Activated CD8-positive, alpha-beta memory T cell treated with anti-CD3 and anti-CD28 coated beads, Interleukin-2, amount 10 ng/mL, durations not matched to agents 7 days and 5 days (primary cell): ENCODE measurements around the gene TNIP3. TPM values are rescaled to one million over a fixed set of nuclear protein-coding genes. Genes with fewer than 3 reads are reported as not detected.
"Not testable (repeated sequence)": the region's sequence is repeated elsewhere in the genome, so short reads cannot be mapped to it uniquely, and the experiment has no call there.

Source experiments
- ATAC-seq: fragments of 150-1000 bp; cut with Tn5 transposase; one replicate; pipeline ENCODE4 v1.10.0; 2021; ENCODE audit warnings: moderate library complexity
- CTCF ChIA-PET: fragments of 350-600 bp; sonication (Branson Sonifier 250); formaldehyde crosslinking; loops from one replicate; lab custom pipeline; 2021; ENCODE audit warnings: antibody characterized with exemption; lab: Charles Lee
- DNase-seq: peaks from one replicate; pipeline ENCODE4 v3.0.0-alpha.2; 2020
- H3K27ac Mint-ChIP-seq: one replicate; pipeline ENCODE4 v1.8.0; 2021; ENCODE audit warnings: mild to moderate bottlenecking, mixed read lengths
- H3K27me3 Mint-ChIP-seq: one replicate; pipeline ENCODE4 v1.8.0; 2021; ENCODE audit warnings: mixed read lengths
- H3K36me3 Mint-ChIP-seq: one replicate; pipeline ENCODE4 v1.8.0; 2021; ENCODE audit warnings: mild to moderate bottlenecking, mixed read lengths
- H3K4me1 Mint-ChIP-seq: one replicate; pipeline ENCODE4 v1.8.0; 2021; ENCODE audit warnings: mixed read lengths
- H3K4me3 Mint-ChIP-seq: one replicate; pipeline ENCODE4 v1.8.0; 2021; ENCODE audit warnings: mild to moderate bottlenecking, moderate library complexity, mixed read lengths
- H3K9me3 Mint-ChIP-seq: one replicate; pipeline ENCODE4 v1.8.0; 2022; ENCODE audit warnings: low read depth, mixed read lengths
- total RNA-seq, 2 experiments: library from RNA; stranded (reverse); gene quantifications; one replicate each; pipeline ENCODE4 v1.2.3, GENCODE V29; 2021

Gene TNIP3
- 1 to 10 TPM; 9.1 to 9.3 TPM for total RNA-seq

- Mint-ChIP-seq H3K4me3 (no peak within 1 kb of the TSS), H3K9me3 (no peaks in the 10 kb centered on the region), H3K36me3 (peaks cover 16% of the 10 kb centered on the region), H3K27me3 (no peaks in the 10 kb centered on the region), H3K27ac (no peak within 1 kb of the TSS), H3K4me1 (peaks cover 28% of the 10 kb centered on the region)
- no peak for ATAC-seq
- no peak for DNase-seq
- CTCF ChIA-PET: interaction anchor here (1.4 to 1.5 kb wide), 2 partner anchors 12 to 28 kb away, joined by 3 to 5 read pairs; no protein-coding TSS in a partner anchor
These were observed at the start of gene TNIP3 for GRCh38 chr4:121164291-121164690. Gene TNIP3 (minus strand): TSS chr4:121164321. CDS start chr4:121164125, 196 bp downstream.

GRCh38 chr4:121212806-121213205 is 48.7 kb upstream of the TNIP3 start:
- no peak for ATAC-seq
- CTCF ChIA-PET: interaction anchor here (2.1 to 2.5 kb wide), 3 partner anchors 9 to 20 kb away, joined by 8 to 24 read pairs (median 8); no protein-coding TSS in a partner anchor
- Mint-ChIP-seq H3K27me3 (no peaks in the 10 kb centered on the region), H3K4me1 (peaks cover 72% of the 10 kb centered on the region), H3K4me3 (peak overlapping the region; percentile 28), H3K27ac (peak overlapping the region; percentile 67), H3K36me3 (peaks cover 31% of the 10 kb centered on the region), H3K9me3 (no peaks in the 10 kb centered on the region)
- no peak for DNase-seq

- no peaks in the 10 kb centered on the region for H3K27me3 Mint-ChIP-seq
- no peak overlapping the region for H3K4me3 Mint-ChIP-seq
- no peak overlapping the region for H3K27ac Mint-ChIP-seq
- H3K36me3 Mint-ChIP-seq: peaks cover 45% of the 10 kb centered on the region
- H3K4me1 Mint-ChIP-seq: peaks cover 57% of the 10 kb centered on the region
- CTCF ChIA-PET: interaction anchor here (0.9 to 2.9 kb wide), 3 partner anchors 10 to 35 kb away, joined by 3 to 17 read pairs (median 5); no protein-coding TSS in a partner anchor
- DNase-seq (no peak), ATAC-seq (no peak)
- no peaks in the 10 kb centered on the region for H3K9me3 Mint-ChIP-seq
These were observed 45.0 kb upstream of the TNIP3 start for GRCh38 chr4:121209171-121209570.

- CTCF ChIA-PET: interaction anchor here (0.9 to 2.9 kb wide), 3 partner anchors 9 to 35 kb away, joined by 3 to 17 read pairs (median 5); no protein-coding TSS in a partner anchor
- Mint-ChIP-seq H3K4me1 (peaks cover 51% of the 10 kb centered on the region), H3K27ac (no peak overlapping the region), H3K27me3 (no peaks in the 10 kb centered on the region), H3K9me3 (no peaks in the 10 kb centered on the region), H3K4me3 (no peak overlapping the region), H3K36me3 (peaks cover 44% of the 10 kb centered on the region)
- DNase-seq: no peak
- ATAC-seq: no peak
These were observed 44.3 kb upstream of the TNIP3 start for GRCh38 chr4:121208244-121209007.

- not testable (repeated sequence) for H3K4me3 Mint-ChIP-seq, DNase-seq, H3K27ac Mint-ChIP-seq, H3K27me3 Mint-ChIP-seq, ATAC-seq, H3K9me3 Mint-ChIP-seq
- CTCF ChIA-PET: interaction anchor here (1.3 to 1.7 kb wide), 3 partner anchors 10 to 46 kb away, joined by 3 to 7 read pairs (median 4); no protein-coding TSS in a partner anchor
- Mint-ChIP-seq H3K4me1 (peaks cover 44% of the 10 kb centered on the region), H3K36me3 (peaks cover 38% of the 10 kb centered on the region)
These were observed 41.7 kb upstream of the TNIP3 start for GRCh38 chr4:121205777-121206176.

GRCh38 chr4:121200795-121201472 is 36.8 kb upstream of the TNIP3 start:
- DNase-seq (no peak), ATAC-seq (peak; percentile 8)
- Mint-ChIP-seq H3K27me3 (no peaks in the 10 kb centered on the region), H3K27ac (peak overlapping the region; percentile 88), H3K4me1 (peaks cover 58% of the 10 kb centered on the region), H3K36me3 (peaks cover 14% of the 10 kb centered on the region), H3K4me3 (peak overlapping the region; percentile 60), H3K9me3 (no peaks in the 10 kb centered on the region)
- CTCF ChIA-PET: interaction anchor here (1.0 to 6.6 kb wide), 13 partner anchors 9 to 107 kb away, joined by 3 to 57 read pairs (median 11); no protein-coding TSS in a partner anchor

GRCh38 chr4:121199742-121200561 is 35.8 kb upstream of the TNIP3 start:
- peak overlapping the region; percentile 60 for H3K4me3 Mint-ChIP-seq
- no peaks in the 10 kb centered on the region for H3K9me3 Mint-ChIP-seq
- ATAC-seq (peak; percentile 92), DNase-seq (peak; percentile 82)
- CTCF ChIA-PET: interaction anchor here (1.1 to 6.6 kb wide), 15 partner anchors 10 to 108 kb away, joined by 3 to 57 read pairs (median 9); no protein-coding TSS in a partner anchor
- peaks cover 56% of the 10 kb centered on the region for H3K4me1 Mint-ChIP-seq
- peak overlapping the region; percentile 88 for H3K27ac Mint-ChIP-seq
- no peaks in the 10 kb centered on the region for H3K27me3 Mint-ChIP-seq
- H3K36me3 Mint-ChIP-seq: peaks cover 5% of the 10 kb centered on the region

- no peak overlapping the region for H3K4me3 Mint-ChIP-seq
- H3K36me3 Mint-ChIP-seq: peaks cover 3% of the 10 kb centered on the region
- ATAC-seq (no peak), DNase-seq (no peak)
- peaks cover 67% of the 10 kb centered on the region for H3K4me1 Mint-ChIP-seq
- peak overlapping the region; percentile 30 for H3K27ac Mint-ChIP-seq
- H3K27me3 Mint-ChIP-seq: no peaks in the 10 kb centered on the region
- CTCF ChIA-PET: interaction anchor here (1.0 to 6.6 kb wide), 10 partner anchors 8 to 110 kb away, joined by 3 to 57 read pairs (median 12); no protein-coding TSS in a partner anchor
- no peaks in the 10 kb centered on the region for H3K9me3 Mint-ChIP-seq
These were observed 34.1 kb upstream of the TNIP3 start for GRCh38 chr4:121198251-121198650.

- no peak overlapping the region for H3K4me3 Mint-ChIP-seq
- DNase-seq: no peak
- H3K4me1 Mint-ChIP-seq: peaks cover 75% of the 10 kb centered on the region
- no peak for ATAC-seq
- no peaks in the 10 kb centered on the region for H3K9me3 Mint-ChIP-seq
- H3K27me3 Mint-ChIP-seq: no peaks in the 10 kb centered on the region
- no peaks in the 10 kb centered on the region for H3K36me3 Mint-ChIP-seq
- H3K27ac Mint-ChIP-seq: peak overlapping the region; percentile 84
- CTCF ChIA-PET: interaction anchor here (0.8 to 6.6 kb wide), 5 partner anchors 26 to 112 kb away, joined by 3 to 57 read pairs (median 3); no protein-coding TSS in a partner anchor
These were observed 31.5 kb upstream of the TNIP3 start for GRCh38 chr4:121195649-121196048.

- CTCF ChIA-PET: interaction anchor here (0.6 to 6.1 kb wide), 44 partner anchors 7 to 1126 kb away, joined by 3 to 142 read pairs (median 5); partner anchors contain the start of genes MAD2L1 and TNIP3
- DNase-seq (no peak), ATAC-seq (peak; percentile 10)
- Mint-ChIP-seq H3K36me3 (peaks cover 2% of the 10 kb centered on the region), H3K4me1 (peaks cover 75% of the 10 kb centered on the region), H3K9me3 (no peaks in the 10 kb centered on the region), H3K27me3 (no peaks in the 10 kb centered on the region), H3K27ac (peak overlapping the region; percentile 81), H3K4me3 (peak overlapping the region; percentile 41)
These were observed 28.4 kb upstream of the TNIP3 start for GRCh38 chr4:121192480-121192879.

- no peak for ATAC-seq
- DNase-seq: no peak
- no peaks in the 10 kb centered on the region for H3K27me3 Mint-ChIP-seq
- peak overlapping the region; percentile 41 for H3K4me3 Mint-ChIP-seq
- no peaks in the 10 kb centered on the region for H3K9me3 Mint-ChIP-seq
- peaks cover 4% of the 10 kb centered on the region for H3K36me3 Mint-ChIP-seq
- peaks cover 78% of the 10 kb centered on the region for H3K4me1 Mint-ChIP-seq
- CTCF ChIA-PET: interaction anchor here (0.6 to 6.1 kb wide), 42 partner anchors 8 to 1126 kb away, joined by 3 to 142 read pairs (median 5); partner anchors contain the start of genes MAD2L1 and TNIP3
- H3K27ac Mint-ChIP-seq: peak overlapping the region; percentile 81
These were observed 27.9 kb upstream of the TNIP3 start for GRCh38 chr4:121192013-121192412.

- H3K4me3 Mint-ChIP-seq: no peak overlapping the region
- H3K9me3 Mint-ChIP-seq: no peaks in the 10 kb centered on the region
- H3K27ac Mint-ChIP-seq: peak overlapping the region; percentile 97
- no peaks in the 10 kb centered on the region for H3K27me3 Mint-ChIP-seq
- CTCF ChIA-PET: interaction anchor here (0.8 to 6.1 kb wide), 18 partner anchors 8 to 1125 kb away, joined by 3 to 142 read pairs (median 8); partner anchors contain the start of gene MAD2L1
- ATAC-seq (no peak), DNase-seq (no peak)
- peaks cover 5% of the 10 kb centered on the region for H3K36me3 Mint-ChIP-seq
- peaks cover 79% of the 10 kb centered on the region for H3K4me1 Mint-ChIP-seq
These were observed 27.2 kb upstream of the TNIP3 start for GRCh38 chr4:121191361-121191760.
